ENCODE data around the gene MPG. TPM values are rescaled to one million over a fixed set of nuclear protein-coding genes. Genes with fewer than 3 reads are reported as not detected.

Gene MPG
- total RNA-seq, 2 donors from 2014 or later = 47.7 to 84.0 TPM

DNA sequence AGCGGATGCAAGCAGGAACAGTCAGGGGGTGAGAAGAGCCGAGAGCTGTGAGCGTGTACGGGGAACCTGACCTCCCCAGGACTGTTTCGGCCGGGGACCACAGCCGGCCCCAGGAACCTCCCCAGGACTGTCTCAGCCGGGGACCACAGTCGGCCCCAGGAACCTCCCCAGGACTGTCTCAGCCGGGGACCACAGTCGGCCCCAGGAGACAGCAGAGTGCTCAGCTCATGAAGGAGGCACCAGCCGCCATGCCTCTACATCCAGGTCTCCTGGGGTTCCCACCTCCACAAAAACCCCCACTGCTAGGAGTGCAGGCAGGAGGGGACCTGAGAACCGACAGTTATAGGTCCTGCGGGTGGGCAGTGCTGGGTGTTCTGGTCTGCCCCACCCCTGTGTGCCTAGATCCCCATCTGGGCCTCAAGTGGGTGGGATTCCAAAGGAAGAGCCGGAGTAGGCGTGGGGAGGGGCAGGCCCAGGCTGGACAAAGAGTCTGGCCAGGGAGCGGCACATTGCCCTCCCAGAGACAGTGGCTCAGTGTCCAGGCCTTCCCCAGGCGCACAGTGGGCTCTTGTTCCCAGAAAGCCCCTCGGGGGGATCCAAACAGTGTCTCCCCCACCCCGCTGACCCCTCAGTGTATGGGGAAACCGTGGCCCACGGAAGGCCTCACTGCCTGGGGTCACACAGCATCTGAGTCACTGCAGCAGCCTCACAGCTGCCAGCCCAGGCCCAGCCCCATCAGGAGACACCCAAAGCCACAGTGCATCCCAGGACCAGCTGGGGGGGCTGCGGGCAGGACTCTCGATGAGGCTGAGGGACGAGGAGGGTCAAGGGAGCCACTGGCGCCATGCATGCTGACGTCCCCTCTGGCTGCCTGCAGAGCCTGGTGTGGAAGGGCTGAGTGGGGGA is 9.9 kb upstream of the MPG start:
- no peak overlapping the region for H3K4me3 ChIP-seq
- TF ChIP-seq, protein P1, sequence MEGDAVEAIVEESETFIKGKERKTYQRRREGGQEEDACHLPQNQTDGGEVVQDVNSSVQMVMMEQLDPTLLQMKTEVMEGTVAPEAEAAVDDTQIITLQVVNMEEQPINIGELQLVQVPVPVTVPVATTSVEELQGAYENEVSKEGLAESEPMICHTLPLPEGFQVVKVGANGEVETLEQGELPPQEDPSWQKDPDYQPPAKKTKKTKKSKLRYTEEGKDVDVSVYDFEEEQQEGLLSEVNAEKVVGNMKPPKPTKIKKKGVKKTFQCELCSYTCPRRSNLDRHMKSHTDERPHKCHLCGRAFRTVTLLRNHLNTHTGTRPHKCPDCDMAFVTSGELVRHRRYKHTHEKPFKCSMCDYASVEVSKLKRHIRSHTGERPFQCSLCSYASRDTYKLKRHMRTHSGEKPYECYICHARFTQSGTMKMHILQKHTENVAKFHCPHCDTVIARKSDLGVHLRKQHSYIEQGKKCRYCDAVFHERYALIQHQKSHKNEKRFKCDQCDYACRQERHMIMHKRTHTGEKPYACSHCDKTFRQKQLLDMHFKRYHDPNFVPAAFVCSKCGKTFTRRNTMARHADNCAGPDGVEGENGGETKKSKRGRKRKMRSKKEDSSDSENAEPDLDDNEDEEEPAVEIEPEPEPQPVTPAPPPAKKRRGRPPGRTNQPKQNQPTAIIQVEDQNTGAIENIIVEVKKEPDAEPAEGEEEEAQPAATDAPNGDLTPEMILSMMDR (IDR thresholded peaks at IDR 0.05) = no peak
- H3K27ac ChIP-seq = peak overlapping the region; percentile 1 to 11
- no peak for DNase-seq (ENCODE audit: low spot score)
- peaks cover 21% of the 10 kb centered on the region for H3K36me3 ChIP-seq
- H3K4me1 ChIP-seq = peaks cover 0 to 73% of the 10 kb centered on the region in 2 donors
- no peaks in the 10 kb centered on the region for H3K27me3 ChIP-seq
- H3K9me3 ChIP-seq = no peaks in the 10 kb centered on the region

DNA sequence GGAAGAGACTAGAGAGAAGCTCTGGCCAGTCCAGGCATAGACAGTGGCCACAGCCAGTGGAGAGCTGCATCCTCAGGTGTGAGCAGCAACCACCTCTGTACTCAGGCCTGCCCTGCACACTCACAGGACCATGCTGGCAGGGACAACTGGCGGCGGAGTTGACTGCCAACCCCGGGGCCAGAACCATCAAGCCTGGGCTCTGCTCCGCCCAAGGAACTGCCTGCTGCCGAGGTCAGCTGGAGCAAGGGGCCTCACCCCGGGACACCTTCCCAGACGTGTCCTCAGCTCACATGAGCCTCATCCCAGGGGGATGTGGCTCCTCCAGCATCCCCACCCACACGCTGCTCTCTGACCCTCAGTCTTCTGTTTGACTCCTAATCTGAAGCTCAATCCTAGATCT is 8.8 kb upstream of the MPG start:
- no peak overlapping the region for H3K27ac ChIP-seq
- no peak for DNase-seq (ENCODE audit: low spot score)
- TF ChIP-seq, protein P1 (IDR thresholded peaks at IDR 0.05) = no peak
- H3K36me3 ChIP-seq = peaks cover 10% of the 10 kb centered on the region
- H3K9me3 ChIP-seq = no peaks in the 10 kb centered on the region
- H3K4me1 ChIP-seq = peaks cover 0 to 84% of the 10 kb centered on the region in 2 donors
- no peaks in the 10 kb centered on the region for H3K27me3 ChIP-seq
- H3K4me3 ChIP-seq = no peak overlapping the region

DNA sequence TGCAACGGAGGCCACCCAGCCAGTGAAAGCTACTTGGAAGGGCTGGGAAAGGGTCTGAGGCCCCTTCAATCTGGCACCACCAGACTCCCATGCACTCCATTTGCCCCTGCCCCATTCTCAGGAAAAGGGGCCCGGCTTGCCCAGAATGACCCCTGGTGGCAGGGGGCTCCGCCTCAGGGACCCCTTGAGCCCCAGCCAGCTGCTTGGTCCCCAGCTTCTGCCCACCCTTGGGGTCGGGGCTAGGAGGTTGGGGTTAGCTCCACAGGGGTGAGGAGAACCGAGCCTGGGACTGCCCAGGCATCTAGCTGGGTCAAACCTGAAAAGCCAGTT is 6.8 kb upstream of the MPG start:
- Histone ChIP-seq H3K36me3 (no peaks in the 10 kb centered on the region), H3K27me3 (no peaks in the 10 kb centered on the region), H3K4me1 (peaks cover 0 to 95% of the 10 kb centered on the region in 2 donors), H3K9me3 (no peaks in the 10 kb centered on the region), H3K4me3 (peak overlapping the region; percentile 66 to 85), H3K27ac (peak overlapping the region; percentile 90)
- TF ChIP-seq, protein P1 (IDR thresholded peaks at IDR 0.05) = no peak
- no peak for DNase-seq (ENCODE audit: low spot score)

DNA sequence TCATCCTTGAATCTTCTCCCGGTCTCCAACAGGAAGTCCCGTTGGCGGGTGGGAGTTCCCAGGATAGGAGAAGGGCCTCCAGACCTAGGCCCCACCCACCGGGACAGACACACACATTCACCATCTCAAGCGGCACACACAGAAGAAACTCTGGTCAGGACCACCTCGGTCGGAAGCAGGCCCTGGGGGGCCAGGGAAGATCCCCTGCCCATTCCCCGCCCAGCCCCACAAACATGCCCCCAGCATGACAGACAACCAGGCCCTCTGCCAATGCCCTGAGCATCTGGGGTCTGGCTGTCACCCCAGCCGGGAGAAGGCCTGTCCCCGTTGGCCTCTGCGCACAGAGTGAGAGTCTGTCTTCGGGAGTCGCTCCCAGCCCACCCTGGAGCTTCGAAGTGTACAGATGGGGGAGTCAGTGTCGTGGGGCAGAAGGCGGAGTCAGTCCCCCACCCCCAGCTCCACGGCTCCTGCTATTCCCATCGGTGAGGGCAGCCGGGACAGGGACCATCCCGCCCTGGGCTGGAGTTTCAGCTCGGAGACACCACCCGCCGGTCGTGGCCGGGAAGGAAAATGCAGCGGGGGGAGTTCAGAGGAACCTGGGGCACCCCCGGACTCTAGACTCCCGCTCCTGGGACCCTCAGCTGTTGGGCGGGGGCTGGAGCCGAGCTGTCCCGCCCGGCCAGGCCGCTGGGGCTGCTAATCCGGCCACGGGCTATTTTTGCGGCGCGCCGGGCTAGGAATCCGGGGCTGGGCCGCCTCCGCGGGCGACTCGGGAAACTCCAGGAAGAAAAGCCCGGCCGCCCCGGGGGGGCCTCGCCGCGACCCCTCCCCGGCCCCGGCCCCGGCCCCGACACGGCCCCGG is 6.3 kb upstream of the MPG start:
- peak overlapping the region; percentile 90 for H3K27ac ChIP-seq
- no peaks in the 10 kb centered on the region for H3K9me3 ChIP-seq
- TF ChIP-seq, protein P1 (IDR thresholded peaks at IDR 0.05) = peak in 1 of 2 donors; percentile 19
- H3K4me3 ChIP-seq = peak overlapping the region; percentile 66 to 85
- H3K27me3 ChIP-seq = no peaks in the 10 kb centered on the region
- no peaks in the 10 kb centered on the region for H3K36me3 ChIP-seq
- peak; percentile 92 for DNase-seq (ENCODE audit: low spot score)
- H3K4me1 ChIP-seq = peaks cover 0 to 95% of the 10 kb centered on the region in 2 donors

DNA sequence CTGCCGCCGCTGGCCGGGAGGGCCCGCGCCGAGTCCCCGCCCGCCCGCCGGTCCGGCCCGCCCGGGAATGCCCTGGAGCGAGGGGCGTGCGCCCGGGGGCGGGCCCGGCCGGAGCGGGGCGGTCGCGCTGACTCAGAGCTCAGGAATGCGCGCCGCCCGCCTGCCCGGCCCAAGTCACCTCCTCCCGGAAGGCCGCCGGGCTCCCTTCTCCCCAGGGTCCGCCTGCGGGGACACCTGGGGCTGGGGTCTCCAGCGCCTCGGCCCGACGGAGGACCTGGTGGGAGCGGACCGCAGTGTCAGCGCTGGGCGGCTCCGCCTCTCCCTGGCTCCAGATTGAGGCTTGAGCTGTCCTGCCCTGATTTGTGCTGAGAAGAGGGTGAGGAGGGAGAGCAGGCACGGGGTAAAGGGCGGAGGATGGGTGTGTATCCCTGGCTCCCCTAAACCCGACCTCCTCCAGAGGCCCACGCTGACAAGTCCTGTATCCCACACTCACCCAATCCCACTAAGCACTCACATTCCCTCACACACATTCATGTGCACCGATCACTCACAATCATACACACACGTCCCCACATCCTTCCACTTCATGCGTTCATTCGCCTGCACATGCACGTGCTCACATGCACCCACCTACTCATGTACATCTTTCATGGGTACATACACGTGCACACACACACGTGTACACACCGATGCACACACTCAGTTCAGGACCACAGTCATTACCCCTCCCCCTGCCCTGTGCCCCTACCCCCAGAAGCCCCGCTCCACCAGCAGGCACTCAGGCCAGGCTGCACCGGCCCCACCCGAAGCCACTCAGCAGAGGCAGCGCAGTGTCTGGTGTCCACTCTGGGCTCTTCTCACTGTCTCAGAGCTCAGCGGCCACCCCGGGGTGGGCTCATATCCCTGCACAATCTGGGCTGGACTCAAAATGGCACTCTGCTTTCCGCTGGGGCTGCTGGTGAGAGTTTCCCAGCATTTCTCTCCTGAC is 5.2 kb upstream of the MPG start, which contains the start of gene RHBDF1:
RHBDF1 (minus strand) TSS at position 71 of the 988 bp plus-strand sequence. CDS start 7,616 bp downstream, outside the sequence.
- H3K36me3 ChIP-seq = no peaks in the 10 kb centered on the region
- H3K4me3 ChIP-seq = peak within 1 kb of the TSS; percentile 66 to 85
- H3K9me3 ChIP-seq = no peaks in the 10 kb centered on the region
- H3K4me1 ChIP-seq = peaks cover 0 to 95% of the 10 kb centered on the region in 2 donors
- TF ChIP-seq, protein P1 (IDR thresholded peaks at IDR 0.05) = no peak
- H3K27me3 ChIP-seq = no peaks in the 10 kb centered on the region
- no peak for DNase-seq (ENCODE audit: low spot score)
- H3K27ac ChIP-seq = peak within 1 kb of the TSS; percentile 90 to 96

Measured in right atrium auricular region (tissue), 2 donors.